ENCODE measurements around the gene ZNF280D.

- TF ChIP-seq POLR2A (IDR thresholded peaks at IDR 0.05; ENCODE audit: low read depth, low read length) (no peak), TAF1 (IDR thresholded peaks at IDR 0.05; ENCODE audit: low read depth, low read length) (no peak), POLR2AphosphoS5 (IDR thresholded peaks at IDR 0.05; ENCODE audit: low read depth, low read length) (no peak), POU2F2 (IDR thresholded peaks at IDR 0.05; ENCODE audit: low read depth, low read length) (no peak)
These were observed 54.7 kb downstream of the ZNF280D start for GRCh38 chr15:56678571-56678970.
